Fibroblast of skin of left biceps (primary cell): ENCODE results near the gene TMEM191B.
"Not testable (repeated sequence)": the region's sequence is repeated elsewhere in the genome, so short reads cannot be mapped to it uniquely, and the experiment has no call there.

Source experiments
- DNase-seq, 2 experiments: peaks; one replicate each; pipeline ENCODE4 v3.0.0-alpha.2; 2013; ENCODE audit warnings: low read depth in 2 of 2

TMEM191B gene

DNA sequence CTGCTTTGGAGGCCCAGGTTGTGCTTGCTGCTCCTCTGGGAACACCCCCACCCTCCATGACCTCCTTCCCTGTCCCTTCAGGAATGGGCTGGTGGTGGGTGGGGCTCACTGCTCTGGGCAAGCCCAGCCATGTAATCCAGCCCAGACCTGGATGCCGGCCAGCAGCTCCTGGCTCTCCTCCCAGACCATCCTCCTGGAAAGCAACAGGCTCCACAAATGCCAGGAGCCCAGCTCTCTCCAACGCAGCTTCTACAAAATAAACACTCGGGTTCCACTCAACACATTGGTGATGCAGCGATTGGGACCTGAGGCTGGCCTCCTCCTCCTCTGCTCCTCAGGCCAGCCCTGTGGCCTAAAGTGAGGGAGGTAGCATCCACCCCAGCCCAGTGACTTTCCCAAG, 30.9 kb downstream of the TMEM191B start:
- not testable (repeated sequence) for DNase-seq

DNA sequence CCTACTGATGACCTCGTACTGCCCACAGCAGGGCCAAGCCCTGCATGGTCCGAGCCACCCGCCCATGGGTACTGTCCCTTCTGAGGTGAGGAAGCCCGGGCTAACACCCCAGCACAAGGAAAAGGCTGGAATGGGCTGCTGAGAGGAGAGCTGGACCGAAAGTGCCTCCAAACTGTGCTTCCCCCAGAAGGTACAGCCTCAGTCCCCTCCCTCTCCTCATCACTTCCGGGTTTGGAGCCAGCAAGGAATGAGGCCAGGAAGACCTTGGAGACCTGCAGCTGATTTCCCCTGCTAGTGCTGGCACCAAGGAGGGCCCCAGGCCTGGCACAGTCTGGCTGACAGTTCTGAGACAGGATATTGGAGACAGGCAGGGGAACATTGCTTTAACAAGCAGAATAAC, 31.3 kb downstream of the TMEM191B start:
- DNase-seq, result not testable (repeated sequence)

DNA sequence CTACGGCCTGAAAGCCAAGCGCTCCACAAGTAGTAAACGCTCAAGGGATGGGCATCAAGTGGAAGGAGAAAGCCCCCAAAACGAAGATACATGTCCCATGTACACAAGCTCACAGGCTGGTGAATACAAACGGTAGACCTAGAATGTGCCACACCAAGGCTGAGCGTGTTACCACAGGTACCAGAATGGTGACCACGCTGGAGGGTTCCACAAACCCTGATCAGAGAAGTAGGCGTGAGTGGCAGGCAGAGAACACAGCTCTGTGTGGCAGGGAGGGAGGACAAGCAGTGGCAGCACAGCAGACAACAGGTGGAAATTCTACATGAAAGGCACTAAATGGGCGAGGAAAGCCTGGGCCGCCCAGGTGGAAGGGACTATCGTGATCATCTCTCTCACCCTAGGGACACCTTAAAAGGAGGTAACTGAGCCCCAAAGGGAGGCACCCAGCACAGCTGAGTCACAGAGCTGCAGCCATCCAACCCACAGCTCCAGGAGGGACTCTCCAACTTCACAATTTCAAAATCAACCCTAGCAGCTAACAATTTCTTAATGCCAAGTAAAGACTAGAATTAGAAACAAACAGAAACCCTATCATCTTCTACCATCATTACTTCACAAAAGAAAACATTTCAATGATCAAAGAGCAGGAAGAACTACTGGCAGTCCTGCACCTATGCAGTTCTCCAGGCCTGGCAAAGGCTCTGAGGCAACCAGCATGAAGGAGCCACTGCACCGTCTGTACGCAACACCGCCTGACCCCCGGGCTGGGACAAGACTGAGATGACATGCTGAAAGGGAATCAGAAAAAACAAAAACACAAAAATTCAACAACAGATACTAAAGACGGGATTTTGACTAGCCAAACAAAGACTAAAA, 32.7 kb downstream of the TMEM191B start:
- DNase-seq, result not testable (repeated sequence)

DNA sequence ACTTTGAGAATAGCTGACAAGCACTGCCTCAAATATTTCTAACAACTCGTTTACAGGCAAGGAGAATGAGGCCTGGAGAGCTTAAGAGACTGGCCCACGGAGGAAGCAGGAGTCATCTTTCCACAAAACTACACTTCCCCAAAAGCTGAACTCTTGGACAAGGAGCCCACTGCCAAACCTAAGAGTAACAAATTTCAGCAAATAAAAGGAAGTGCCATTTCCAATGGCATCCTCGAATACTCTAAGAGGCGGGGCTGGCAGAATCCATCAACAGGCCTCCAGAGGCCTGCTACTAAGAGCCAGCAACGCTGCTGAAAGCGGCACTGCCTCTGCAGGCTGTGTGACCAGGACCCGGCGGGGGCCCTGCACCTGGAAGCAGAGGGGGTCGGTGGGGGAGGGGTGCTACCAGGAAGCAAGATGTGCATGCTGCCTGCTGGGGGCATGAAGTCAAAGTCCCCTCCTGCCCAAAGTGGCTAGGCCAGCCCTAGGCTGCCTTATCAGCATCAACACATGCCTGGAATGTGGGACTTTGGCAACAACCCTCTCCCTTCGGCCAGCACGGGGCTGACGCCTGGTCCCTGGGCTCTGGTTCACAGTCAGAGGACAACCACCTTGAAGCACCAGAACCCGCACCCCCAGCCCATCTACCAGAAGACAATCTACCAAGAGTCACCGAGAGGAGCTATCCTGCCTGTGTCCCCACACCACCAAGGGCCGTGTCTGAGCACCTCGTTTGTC, 43.1 kb downstream of the TMEM191B start:
- not testable (repeated sequence) for DNase-seq

DNA sequence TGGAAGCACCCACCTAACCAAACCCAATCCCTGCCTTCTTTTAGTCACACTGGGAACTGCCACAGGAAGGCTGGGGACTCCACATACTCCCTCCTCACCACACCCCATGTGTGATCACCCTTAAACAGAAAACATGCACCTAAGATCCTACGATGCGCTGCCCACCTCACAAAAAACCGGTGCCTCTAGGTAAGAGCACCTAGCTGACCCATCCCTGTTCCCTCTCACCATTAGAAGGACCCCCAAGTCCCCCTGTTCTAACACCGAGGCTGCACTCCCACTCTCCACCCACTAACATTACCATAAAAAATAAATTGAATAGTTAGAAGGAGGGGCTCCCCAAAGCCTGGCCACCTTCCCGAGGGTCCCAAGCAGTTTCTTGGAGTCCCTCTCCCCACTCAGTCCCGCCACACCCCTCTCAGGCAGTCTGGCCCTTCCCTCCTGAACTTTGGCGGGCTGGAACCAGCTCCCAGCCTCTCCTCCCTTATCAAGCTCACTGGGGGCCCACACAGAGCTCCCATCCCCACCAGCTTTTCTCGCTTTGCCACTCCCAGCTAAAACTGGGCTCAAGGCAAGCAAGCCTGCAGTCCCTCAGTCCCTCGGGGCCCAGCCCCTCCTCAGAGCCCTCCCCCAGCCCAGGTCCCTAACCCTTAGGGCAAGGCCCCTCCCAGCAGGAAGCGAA, 46.0 kb downstream of the TMEM191B start:
- not testable (repeated sequence) for DNase-seq

DNA sequence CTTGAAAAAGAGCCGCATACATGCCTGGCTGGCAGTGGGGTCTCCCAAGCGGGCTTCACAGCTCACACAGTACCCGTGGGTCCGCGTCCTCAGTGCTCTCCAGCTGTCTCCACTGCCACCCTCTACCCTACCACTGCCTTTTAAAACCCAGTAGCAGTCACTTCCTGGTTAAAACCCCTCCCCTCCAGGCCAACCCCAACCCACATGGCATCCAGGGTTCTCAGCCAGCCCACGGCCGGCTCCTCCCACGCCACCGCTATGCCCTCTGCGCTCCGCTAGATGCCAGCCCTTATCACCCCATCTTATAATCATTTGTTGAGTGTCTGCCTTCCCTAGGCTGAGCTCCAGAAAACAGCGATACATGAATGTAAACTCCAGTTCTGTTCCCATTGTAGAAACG, 47.0 kb downstream of the TMEM191B start:
- DNase-seq, result not testable (repeated sequence)

DNA sequence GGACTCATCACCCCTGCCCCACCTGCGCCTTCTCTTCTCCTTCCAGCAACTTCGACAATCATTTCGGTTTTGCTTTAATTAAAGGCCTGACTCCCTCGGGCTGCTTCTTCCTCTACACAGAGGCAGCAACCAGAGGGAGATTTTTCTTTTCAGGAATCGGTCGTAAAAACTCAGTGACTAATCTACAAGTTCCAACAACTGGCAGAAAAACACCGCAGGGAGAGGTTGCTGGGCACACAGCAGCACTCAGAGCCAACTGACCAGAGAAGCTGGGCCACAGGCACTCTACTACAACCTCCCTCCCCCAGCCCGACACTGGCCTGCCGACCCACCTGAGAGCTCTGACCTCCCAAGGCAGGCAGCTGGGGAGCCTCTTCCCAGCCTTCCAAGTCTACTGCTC, 48.1 kb downstream of the TMEM191B start:
- DNase-seq, result not testable (repeated sequence)

DNA sequence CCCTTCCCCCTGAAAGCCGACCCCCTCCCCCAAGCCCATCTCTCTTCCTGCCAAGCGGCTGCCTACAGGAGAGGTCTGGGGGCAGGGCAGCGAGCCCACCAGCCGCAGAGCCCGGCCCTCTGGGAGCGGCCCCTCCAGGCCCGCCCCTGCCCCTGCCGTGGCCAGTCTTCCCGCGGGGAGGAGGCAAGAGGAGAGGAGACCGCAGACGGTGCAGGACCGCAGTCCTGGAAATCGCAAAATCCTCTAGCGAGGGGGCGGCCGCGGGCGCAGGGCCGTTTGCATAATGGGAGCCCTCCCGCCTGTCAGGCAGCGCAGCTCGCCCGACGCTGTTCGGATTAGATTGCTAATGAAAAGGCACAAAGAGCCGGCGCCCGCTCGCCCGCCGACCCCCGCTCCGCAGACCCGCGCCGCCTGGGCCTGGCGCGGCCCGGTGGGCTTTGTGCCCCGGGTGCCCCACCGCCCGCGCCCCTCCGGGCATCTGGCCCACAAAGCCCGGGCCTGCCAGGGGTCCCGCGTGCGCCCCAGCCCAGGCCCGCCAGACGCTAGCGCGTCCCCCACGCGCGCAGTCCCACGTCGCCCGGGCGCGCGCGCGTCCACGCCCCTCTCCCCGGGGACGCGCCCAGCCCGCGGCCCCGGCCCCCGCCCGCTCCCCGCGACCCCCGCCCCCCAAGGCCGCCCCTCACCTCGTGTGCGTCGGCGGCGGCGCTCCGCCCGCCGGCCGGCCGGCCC, 49.7 kb downstream of the TMEM191B start:
- not testable (repeated sequence) for DNase-seq

DNA sequence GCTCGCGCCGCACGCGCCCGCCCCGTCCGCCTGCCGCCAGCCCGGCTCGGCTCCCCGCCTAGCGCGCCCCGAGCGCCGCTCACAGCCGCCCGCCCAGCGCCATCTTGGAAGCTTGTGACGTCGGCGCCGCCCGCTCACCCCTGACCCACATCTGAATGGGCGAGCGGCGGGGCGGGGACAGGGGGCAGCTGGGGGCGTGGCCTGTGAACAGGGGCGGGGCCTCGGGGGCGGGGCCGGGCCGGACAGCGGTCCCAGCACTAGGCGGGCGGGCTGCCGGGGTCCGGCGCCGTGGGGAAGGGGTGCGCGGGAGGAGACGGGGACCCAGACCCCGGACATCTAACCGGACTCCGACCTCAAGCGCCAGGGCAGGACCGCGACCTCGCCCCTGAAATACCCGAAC, 50.2 kb downstream of the TMEM191B start:
- not testable (repeated sequence) for DNase-seq
